Mucosa of descending colon (tissue), 3 donors: ENCODE data around the gene SNX18. TPM values are rescaled to one million over a fixed set of nuclear protein-coding genes. Genes with fewer than 3 reads are reported as not detected.

Experiments
- ATAC-seq: fragments of 200-7000 bp; cut with Tn5 transposase; one replicate; pipeline ENCODE4 v1.9.1; 2020; ENCODE audit warnings: mild to moderate bottlenecking, moderate library complexity
- DNase-seq, 3 donors: peaks; one replicate each; pipeline ENCODE4 v3.0.0-alpha.2; 2020
- H3K36me3 ChIP-seq: fragments of 200-600 bp; one replicate; pipeline ENCODE4 v1.8.0; 2021; ENCODE audit warnings: low read depth, mild to moderate bottlenecking
- H3K4me1 ChIP-seq: fragments of 200-600 bp; one replicate; pipeline ENCODE4 v1.8.0; 2021; ENCODE audit warnings: low read depth, mild to moderate bottlenecking
- H3K4me3 ChIP-seq: fragments of 200-600 bp; one replicate; pipeline ENCODE4 v1.8.0; 2021; ENCODE audit warnings: mild to moderate bottlenecking
- H3K9me3 ChIP-seq: fragments of 200-600 bp; one replicate; pipeline ENCODE4 v1.8.0; 2021; ENCODE audit warnings: mild to moderate bottlenecking
- CTCF ChIP-seq: fragments of 200-600 bp; IDR thresholded peaks from one replicate; pipeline ENCODE4 v1.8.0; 2022; ENCODE audit warnings: antibody characterized with exemption, mild to moderate bottlenecking
- intact Hi-C, 2 donors: fragments of 100-400 bp; cut with DNase I in 1 of 2; cut with micrococcal nuclease in 1 of 2; formaldehyde crosslinking; loops; one replicate each; pipeline versions ENCODE4 v1.11.0 to v1.11.1; 2022; cut with DNase I, micrococcal nuclease
- total RNA-seq, 3 donors: library from RNA; stranded (reverse); fragmentation: NEBNext Ultra II Directional in 2 of 3; extraction: Animal tissue kit (Norgen Biotek cat#: 25700) in 2 of 3; gene quantifications; one replicate each; pipeline versions ENCODE4 v1.2.1 to v1.2.4, GENCODE V29; 2021 to 2023
- donor health status: DM: no; HTN: no; CAD: no; lungs with moderate emphysema.
- donor health status: DM: no; HTN: no; CAD: no.
- donor health status: DM: no; HTN: yes; CAD: no.

The SNX18 gene
- total RNA-seq, 3 donors from 2014 or later, result 8.7 to 28.9 (median 13.7) TPM

- Histone ChIP-seq H3K9me3 (no peaks in the 10 kb centered on the region), H3K4me3 (no peak overlapping the region), H3K4me1 (peaks cover 43% of the 10 kb centered on the region), H3K36me3 (no peaks in the 10 kb centered on the region)
- ATAC-seq (no peak), DNase-seq (no peak)
- TF ChIP-seq CTCF, result no peak
- intact Hi-C loops, result loop anchor here in 1 of 2 donors (5.0 kb wide), 1 partner anchor 328 kb away; no protein-coding TSS in a partner anchor
These were observed 1.9 kb downstream of the SNX18 start for GRCh38 chr5:54519509-54519876.

DNA sequence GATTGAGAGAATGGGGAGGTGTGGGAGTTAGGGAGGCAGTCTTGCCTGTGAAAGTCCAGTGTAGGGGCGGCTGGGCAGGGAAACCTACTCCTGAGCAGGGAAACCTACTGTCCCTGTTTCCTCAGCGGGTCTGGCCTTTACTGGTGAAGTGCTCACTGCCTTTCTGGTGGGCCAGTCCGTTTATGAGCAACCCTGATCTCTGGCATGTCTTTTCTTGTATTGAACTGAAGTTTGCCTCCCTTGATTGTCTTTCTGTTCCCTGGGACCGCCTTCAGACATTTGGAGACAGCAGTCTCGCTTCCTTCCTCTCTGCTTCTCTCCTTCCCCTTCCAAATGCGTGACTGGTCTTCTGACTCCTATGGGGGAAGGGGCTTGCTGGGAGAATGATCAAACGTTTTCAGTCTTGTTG lies 2.9 kb downstream of the SNX18 start:
- Histone ChIP-seq H3K4me1 (peaks cover 45% of the 10 kb centered on the region), H3K36me3 (no peaks in the 10 kb centered on the region), H3K9me3 (no peaks in the 10 kb centered on the region), H3K4me3 (no peak overlapping the region)
- ATAC-seq, result no peak
- no peak for TF ChIP-seq CTCF
- intact Hi-C loops, result no loop called here
- DNase-seq, result peak in 1 of 3 donors; percentile 30

GRCh38 chr5:54520940-54521339 lies 3.4 kb downstream of the SNX18 start:
- TF ChIP-seq CTCF, result no peak
- H3K4me1 ChIP-seq, result peaks cover 45% of the 10 kb centered on the region
- intact Hi-C loops, result no loop called here

DNA sequence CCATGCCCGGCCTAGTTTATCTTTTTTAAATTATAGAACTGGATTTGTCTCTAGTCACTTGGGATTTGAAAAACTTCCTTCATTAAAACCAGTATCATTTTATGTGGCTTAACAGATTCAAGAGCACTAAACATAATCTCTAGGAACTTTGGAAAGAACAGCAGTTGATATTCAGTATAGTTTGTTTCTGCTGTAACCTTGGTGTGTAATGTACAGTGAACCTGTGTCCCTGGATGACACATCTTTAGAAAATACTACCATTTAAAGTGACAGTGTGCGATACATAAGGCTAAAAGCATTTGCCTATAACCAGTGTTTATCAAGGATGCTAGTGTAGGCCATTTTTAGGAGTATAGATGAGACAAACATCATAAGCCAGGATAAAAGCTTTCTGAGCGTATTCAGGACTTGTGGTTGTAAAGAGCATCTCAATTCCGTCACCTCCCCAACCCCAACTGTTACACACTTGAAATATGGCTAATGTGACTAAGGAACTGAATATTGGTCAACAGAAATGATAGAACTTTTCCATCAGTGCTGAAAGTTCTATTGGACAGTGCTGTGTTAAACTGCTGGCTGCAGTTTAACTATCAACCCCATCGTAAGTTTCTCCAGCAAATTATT lies 4.4 kb downstream of the SNX18 start:
- no peak for TF ChIP-seq CTCF
- Histone ChIP-seq H3K4me1 (peaks cover 39% of the 10 kb centered on the region), H3K9me3 (no peaks in the 10 kb centered on the region), H3K36me3 (no peaks in the 10 kb centered on the region), H3K4me3 (no peak overlapping the region)
- intact Hi-C loops, result no loop called here
- ATAC-seq (no peak), DNase-seq (no peak)

More at GRCh38 chr5:54520940-54521339, 3.4 kb downstream of the SNX18 start:
- Histone ChIP-seq H3K4me3 (no peak overlapping the region), H3K36me3 (no peaks in the 10 kb centered on the region), H3K9me3 (no peaks in the 10 kb centered on the region)
- ATAC-seq (no peak), DNase-seq (no peak)

GRCh38 chr5:54523534-54523933 lies 6.0 kb downstream of the SNX18 start:
- TF ChIP-seq CTCF, result no peak
- ATAC-seq (no peak), DNase-seq (no peak)
- Histone ChIP-seq H3K36me3 (no peaks in the 10 kb centered on the region), H3K4me1 (peaks cover 37% of the 10 kb centered on the region), H3K4me3 (no peak overlapping the region), H3K9me3 (no peaks in the 10 kb centered on the region)
- intact Hi-C loops, result no loop called here

DNA sequence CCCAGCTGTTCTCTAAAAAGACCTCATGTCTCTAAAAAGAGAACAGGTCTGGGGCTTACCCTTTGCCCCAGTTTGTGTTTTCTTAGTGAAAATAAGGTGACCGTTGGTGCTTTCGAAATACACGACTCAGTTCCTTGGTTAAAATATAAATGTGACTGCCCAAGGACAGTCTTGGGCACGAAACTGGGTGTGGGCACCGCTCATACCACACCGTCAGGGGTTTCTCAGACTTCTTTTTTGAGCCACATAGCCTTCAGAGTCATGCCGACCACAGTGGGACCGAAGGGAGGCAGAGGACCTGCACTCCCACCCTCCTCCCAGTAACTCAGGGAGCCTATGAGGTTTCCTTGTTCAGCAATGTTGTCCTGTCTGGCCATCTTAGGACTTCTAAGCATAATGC lies 6.5 kb downstream of the SNX18 start:
- H3K4me3 ChIP-seq, result no peak overlapping the region
- intact Hi-C loops, result no loop called here
- no peak for TF ChIP-seq CTCF
- H3K9me3 ChIP-seq, result no peaks in the 10 kb centered on the region
- H3K4me1 ChIP-seq, result peaks cover 32% of the 10 kb centered on the region
- DNase-seq (no peak), ATAC-seq (no peak)
- no peaks in the 10 kb centered on the region for H3K36me3 ChIP-seq
